Measurements from ENCODE around the gene CHST9. TPM values are rescaled to one million over a fixed set of nuclear protein-coding genes. Genes with fewer than 3 reads are reported as not detected.

The CHST9 gene
- total RNA-seq, 1 donor from 2014 or later: not detected

DNA sequence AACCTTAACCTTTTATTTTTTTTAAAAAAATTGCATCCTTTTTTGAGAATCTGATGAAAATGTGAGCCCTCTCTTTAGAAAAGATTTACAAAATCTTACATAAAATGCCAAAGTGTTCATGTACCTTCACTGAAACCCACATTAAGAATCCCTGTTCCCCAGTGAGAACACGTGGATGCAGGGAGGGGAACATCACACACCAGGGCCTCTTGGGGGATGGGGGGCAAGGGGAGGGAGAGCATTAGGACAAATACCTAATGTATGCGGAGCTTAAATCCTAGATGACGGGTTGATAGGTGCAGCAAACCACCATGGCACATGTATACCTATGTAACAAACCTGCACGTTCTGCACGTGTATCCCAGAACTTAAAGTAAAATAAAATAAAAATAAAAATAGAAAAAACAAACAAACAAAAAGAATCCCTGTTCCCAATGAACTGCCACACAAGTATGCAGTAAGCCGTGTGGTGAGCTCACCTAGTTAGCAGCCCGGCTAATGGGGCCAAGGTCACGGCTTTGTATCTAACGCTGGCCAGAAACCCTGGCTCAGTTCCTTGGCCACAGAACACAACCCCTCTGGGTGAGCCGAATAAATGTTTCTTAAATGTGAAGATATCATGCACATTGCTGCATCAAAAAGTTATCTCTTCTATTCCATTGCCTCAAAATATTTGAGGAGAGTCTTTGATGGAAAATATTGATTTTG, 41.4 kb downstream of the CHST9 start:
- intact Hi-C loops (cut with micrococcal nuclease): no loop called here
- Mint-ChIP-seq H3K36me3 (ENCODE audit: low read depth) (no peaks in the 10 kb centered on the region), H3K4me3 (no peak overlapping the region), H3K9me3 (no peaks in the 10 kb centered on the region), H3K4me1 (no peaks in the 10 kb centered on the region), H3K27me3 (no peaks in the 10 kb centered on the region), H3K27ac (no peak overlapping the region)
- DNase-seq: no peak

DNA sequence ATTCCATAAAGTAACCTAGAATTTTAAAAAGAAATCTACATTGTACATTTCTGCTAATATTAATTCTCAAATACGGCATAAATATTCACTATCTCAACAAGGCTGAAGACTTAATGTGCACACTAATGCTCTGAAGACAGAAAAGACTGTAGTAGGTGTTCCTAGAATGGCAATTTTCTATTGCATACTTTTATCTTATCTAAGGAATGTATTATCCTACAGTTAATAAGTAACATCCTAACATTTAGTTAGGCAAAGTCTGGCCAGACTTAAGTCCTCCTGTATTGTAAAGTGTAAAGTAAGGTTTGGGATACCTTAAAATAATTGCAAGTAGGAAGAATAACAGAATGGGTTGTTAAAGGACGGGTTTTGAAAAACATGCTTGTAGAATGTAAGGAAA, 42.2 kb downstream of the CHST9 start:
- intact Hi-C loops (cut with micrococcal nuclease): no loop called here
- H3K36me3 Mint-ChIP-seq (ENCODE audit: low read depth): no peaks in the 10 kb centered on the region

DNA sequence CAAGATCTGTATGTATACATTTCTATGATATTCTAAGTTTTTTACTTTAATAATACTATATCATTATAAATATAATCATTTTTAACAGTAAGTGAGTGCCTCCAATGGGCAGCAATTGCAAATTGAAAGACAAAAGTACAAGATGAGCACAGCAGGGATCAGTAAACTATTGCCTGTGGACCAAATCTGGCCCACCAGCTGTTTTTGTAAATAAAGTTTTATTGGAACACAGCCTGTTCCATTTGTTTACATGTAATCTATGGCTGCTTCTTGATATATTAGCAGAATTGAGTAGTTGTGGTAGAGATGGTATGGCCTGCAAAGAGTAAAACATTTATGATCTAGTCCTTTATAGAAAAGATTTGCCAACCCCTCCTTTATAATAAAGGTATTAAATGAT, 43.2 kb downstream of the CHST9 start:
- no peaks in the 10 kb centered on the region for H3K36me3 Mint-ChIP-seq (ENCODE audit: low read depth)
- H3K27ac Mint-ChIP-seq: no peak overlapping the region
- H3K4me3 Mint-ChIP-seq: no peak overlapping the region

More for the DNA sequence above, 42.2 kb downstream of the CHST9 start:
- Mint-ChIP-seq H3K27ac (no peak overlapping the region), H3K4me3 (no peak overlapping the region), H3K27me3 (no peaks in the 10 kb centered on the region), H3K4me1 (no peaks in the 10 kb centered on the region), H3K9me3 (no peaks in the 10 kb centered on the region)
- no peak for DNase-seq

GRCh38 chr18:27138079-27138478, 47.0 kb downstream of the CHST9 start:
- no peak for DNase-seq
- no peak overlapping the region for H3K4me3 Mint-ChIP-seq
- H3K9me3 Mint-ChIP-seq: no peaks in the 10 kb centered on the region
- no peak overlapping the region for H3K27ac Mint-ChIP-seq
- intact Hi-C loops (cut with micrococcal nuclease): no loop called here
- H3K4me1 Mint-ChIP-seq: no peaks in the 10 kb centered on the region
- H3K27me3 Mint-ChIP-seq: no peaks in the 10 kb centered on the region
- no peaks in the 10 kb centered on the region for H3K36me3 Mint-ChIP-seq (ENCODE audit: low read depth)

More for the DNA sequence above, 43.2 kb downstream of the CHST9 start:
- no peak for DNase-seq
- Mint-ChIP-seq H3K9me3 (no peaks in the 10 kb centered on the region), H3K27me3 (no peaks in the 10 kb centered on the region), H3K4me1 (no peaks in the 10 kb centered on the region)
- intact Hi-C loops (cut with micrococcal nuclease): no loop called here

- H3K4me1 Mint-ChIP-seq: no peaks in the 10 kb centered on the region
- intact Hi-C loops (cut with micrococcal nuclease): no loop called here
Measured at GRCh38 chr18:27136208-27136535, 48.9 kb downstream of the CHST9 start.

DNA sequence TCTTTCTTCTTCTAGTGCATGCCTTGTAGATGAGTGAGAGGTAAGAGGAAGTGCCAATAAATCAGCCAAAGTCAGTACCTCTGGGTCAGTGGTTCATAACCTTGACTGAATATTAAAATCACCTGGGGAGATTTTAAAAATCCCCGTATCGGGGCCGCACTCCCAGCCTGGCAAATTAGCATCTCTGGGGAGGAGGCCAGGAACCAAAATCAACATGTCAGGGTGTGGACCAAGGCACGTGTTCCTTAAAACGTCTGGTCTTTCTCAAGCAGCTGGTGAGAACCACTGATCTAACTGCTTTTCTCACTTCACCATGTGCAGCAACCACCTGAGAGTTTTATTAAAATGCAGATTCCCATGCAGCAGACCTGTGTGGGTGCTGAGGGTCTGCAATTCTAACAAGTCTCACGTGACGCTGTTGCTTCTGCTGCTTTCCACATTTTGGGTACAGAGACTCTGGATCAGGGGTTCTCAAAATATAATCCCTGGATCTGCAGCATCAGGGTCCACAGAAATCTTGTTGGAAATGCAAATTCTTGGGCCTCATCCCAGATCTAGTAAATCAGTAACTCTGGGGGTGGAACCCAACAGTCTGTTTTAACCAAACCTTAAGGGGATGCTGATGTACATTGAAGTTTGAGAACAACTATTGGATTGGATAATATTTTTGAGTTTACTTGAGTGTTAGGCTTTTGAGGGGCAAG, 49.5 kb downstream of the CHST9 start:
- H3K27me3 Mint-ChIP-seq: no peaks in the 10 kb centered on the region
- H3K4me1 Mint-ChIP-seq: no peaks in the 10 kb centered on the region
- intact Hi-C loops (cut with micrococcal nuclease): no loop called here
- no peak for DNase-seq
- H3K36me3 Mint-ChIP-seq (ENCODE audit: low read depth): no peaks in the 10 kb centered on the region
- H3K4me3 Mint-ChIP-seq: no peak overlapping the region
- H3K9me3 Mint-ChIP-seq: no peaks in the 10 kb centered on the region
- H3K27ac Mint-ChIP-seq: no peak overlapping the region

More at GRCh38 chr18:27136208-27136535, 48.9 kb downstream of the CHST9 start:
- no peaks in the 10 kb centered on the region for H3K36me3 Mint-ChIP-seq (ENCODE audit: low read depth)
- H3K27ac Mint-ChIP-seq: no peak overlapping the region
- no peaks in the 10 kb centered on the region for H3K9me3 Mint-ChIP-seq
- H3K27me3 Mint-ChIP-seq: no peaks in the 10 kb centered on the region
- no peak overlapping the region for H3K4me3 Mint-ChIP-seq
- no peak for DNase-seq

- H3K36me3 Mint-ChIP-seq (ENCODE audit: low read depth): no peaks in the 10 kb centered on the region
- H3K4me3 Mint-ChIP-seq: no peak overlapping the region
- no peak for DNase-seq
- H3K27me3 Mint-ChIP-seq: no peaks in the 10 kb centered on the region
- no peaks in the 10 kb centered on the region for H3K9me3 Mint-ChIP-seq
- intact Hi-C loops (cut with micrococcal nuclease): no loop called here
- H3K4me1 Mint-ChIP-seq: no peaks in the 10 kb centered on the region
- no peak overlapping the region for H3K27ac Mint-ChIP-seq
Measured at GRCh38 chr18:27130065-27130630, 55.0 kb downstream of the CHST9 start.

DNA sequence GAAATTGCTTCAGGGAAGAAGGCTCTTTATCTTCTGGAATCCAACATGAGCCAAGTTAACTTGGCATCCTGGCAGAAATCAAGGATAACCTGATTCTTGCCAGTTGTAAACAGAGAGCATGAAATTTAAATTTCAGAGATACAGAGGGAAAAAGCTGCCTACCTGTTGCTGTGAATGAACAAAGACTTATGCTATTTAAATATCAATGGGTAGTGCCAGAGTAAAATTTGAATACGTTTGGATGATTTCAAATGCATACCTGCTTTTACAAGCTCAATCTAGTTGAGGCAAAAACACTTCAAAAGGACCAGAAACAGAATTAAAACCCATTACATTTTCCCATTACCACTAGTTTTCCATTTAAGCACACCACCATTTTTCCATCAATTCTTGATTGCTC, 60.9 kb downstream of the CHST9 start:
- H3K36me3 Mint-ChIP-seq (ENCODE audit: low read depth): no peaks in the 10 kb centered on the region
- H3K9me3 Mint-ChIP-seq: no peaks in the 10 kb centered on the region
- no peaks in the 10 kb centered on the region for H3K4me1 Mint-ChIP-seq
- intact Hi-C loops (cut with micrococcal nuclease): no loop called here
- no peak overlapping the region for H3K27ac Mint-ChIP-seq
- H3K27me3 Mint-ChIP-seq: no peaks in the 10 kb centered on the region
- H3K4me3 Mint-ChIP-seq: no peak overlapping the region
- DNase-seq: no peak

GRCh38 chr18:27121108-27121507, 64.0 kb downstream of the CHST9 start:
- no peak overlapping the region for H3K4me3 Mint-ChIP-seq
- no peak for DNase-seq
- H3K27me3 Mint-ChIP-seq: no peaks in the 10 kb centered on the region
- no peak overlapping the region for H3K27ac Mint-ChIP-seq
- H3K36me3 Mint-ChIP-seq (ENCODE audit: low read depth): no peaks in the 10 kb centered on the region
- intact Hi-C loops (cut with micrococcal nuclease): no loop called here
- no peaks in the 10 kb centered on the region for H3K9me3 Mint-ChIP-seq
- no peaks in the 10 kb centered on the region for H3K4me1 Mint-ChIP-seq

DNA sequence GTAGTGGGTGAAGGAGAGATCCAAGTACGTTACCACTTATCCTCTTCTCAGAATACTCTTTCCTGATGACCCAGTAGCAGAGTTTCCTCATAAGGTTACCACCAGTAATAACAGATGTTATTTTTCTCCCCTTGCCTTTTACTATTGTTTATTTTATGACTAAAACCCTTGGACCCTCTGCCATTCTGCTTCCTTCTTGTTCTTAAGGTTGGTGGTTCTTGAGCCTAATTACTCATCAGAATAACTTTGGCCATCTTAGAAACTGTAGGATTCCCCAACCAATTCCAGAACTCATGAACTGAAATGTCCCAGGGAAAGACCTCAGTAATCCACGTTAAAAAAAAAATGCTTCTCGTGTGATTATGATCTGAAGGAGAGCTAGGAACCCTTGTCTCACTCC, 64.9 kb downstream of the CHST9 start:
- Mint-ChIP-seq H3K36me3 (ENCODE audit: low read depth) (no peaks in the 10 kb centered on the region), H3K27ac (no peak overlapping the region), H3K27me3 (no peaks in the 10 kb centered on the region), H3K4me3 (no peak overlapping the region), H3K9me3 (no peaks in the 10 kb centered on the region), H3K4me1 (no peaks in the 10 kb centered on the region)
- intact Hi-C loops (cut with micrococcal nuclease): no loop called here
- no peak for DNase-seq

DNA sequence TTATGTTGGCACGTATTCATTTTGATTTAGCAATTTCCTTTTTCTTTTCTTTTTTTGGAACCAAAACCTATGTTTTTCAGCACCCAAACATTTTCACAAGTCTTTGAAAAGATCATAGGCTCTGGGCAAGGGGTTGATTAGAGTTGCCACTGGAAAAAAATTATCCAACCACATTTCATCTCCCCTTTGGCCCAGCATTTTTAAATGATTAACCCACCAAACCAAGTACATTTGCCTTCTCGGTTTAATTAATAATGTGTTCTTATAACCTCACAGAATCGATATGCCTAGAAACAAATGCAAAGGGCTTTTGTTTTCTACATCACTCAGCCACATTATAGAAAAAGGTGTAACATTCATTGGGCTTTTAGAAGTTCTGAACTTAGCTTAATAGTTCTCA, 66.1 kb downstream of the CHST9 start:
- intact Hi-C loops (cut with micrococcal nuclease): no loop called here
- Mint-ChIP-seq H3K9me3 (no peaks in the 10 kb centered on the region), H3K27ac (no peak overlapping the region), H3K4me1 (no peaks in the 10 kb centered on the region), H3K4me3 (no peak overlapping the region), H3K27me3 (no peaks in the 10 kb centered on the region), H3K36me3 (ENCODE audit: low read depth) (no peaks in the 10 kb centered on the region)
- no peak for DNase-seq

DNA sequence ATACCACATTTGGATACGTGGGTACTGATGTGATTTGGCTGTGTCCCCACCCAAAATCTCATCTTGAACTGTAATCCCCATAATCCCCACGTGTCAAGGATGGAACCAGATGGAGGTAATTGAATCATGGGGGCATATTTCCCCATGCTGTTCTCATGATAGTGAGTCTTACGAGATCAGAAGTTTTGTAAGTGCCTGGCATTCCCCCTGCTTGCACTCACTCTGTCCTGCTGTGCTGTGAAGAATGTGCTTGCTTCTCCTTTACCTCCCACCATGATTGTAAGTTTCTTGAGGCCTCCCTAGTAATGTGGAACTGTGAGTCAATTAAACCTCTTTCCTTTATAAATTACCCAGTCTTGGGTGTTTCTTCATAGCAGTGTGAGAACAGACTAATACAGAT, 70.3 kb downstream of the CHST9 start:
- Mint-ChIP-seq H3K27me3 (no peaks in the 10 kb centered on the region), H3K4me1 (no peaks in the 10 kb centered on the region), H3K27ac (no peak overlapping the region), H3K36me3 (ENCODE audit: low read depth) (no peaks in the 10 kb centered on the region), H3K4me3 (no peak overlapping the region), H3K9me3 (no peaks in the 10 kb centered on the region)
- DNase-seq: no peak
- intact Hi-C loops (cut with micrococcal nuclease): no loop called here

GRCh38 chr18:27113358-27113757, 71.8 kb downstream of the CHST9 start:
- H3K27me3 Mint-ChIP-seq: no peaks in the 10 kb centered on the region
- DNase-seq: no peak
- no peak overlapping the region for H3K4me3 Mint-ChIP-seq
- no peak overlapping the region for H3K27ac Mint-ChIP-seq
- H3K9me3 Mint-ChIP-seq: no peaks in the 10 kb centered on the region
- H3K4me1 Mint-ChIP-seq: no peaks in the 10 kb centered on the region
- intact Hi-C loops (cut with micrococcal nuclease): no loop called here
- no peaks in the 10 kb centered on the region for H3K36me3 Mint-ChIP-seq (ENCODE audit: low read depth)

DNA sequence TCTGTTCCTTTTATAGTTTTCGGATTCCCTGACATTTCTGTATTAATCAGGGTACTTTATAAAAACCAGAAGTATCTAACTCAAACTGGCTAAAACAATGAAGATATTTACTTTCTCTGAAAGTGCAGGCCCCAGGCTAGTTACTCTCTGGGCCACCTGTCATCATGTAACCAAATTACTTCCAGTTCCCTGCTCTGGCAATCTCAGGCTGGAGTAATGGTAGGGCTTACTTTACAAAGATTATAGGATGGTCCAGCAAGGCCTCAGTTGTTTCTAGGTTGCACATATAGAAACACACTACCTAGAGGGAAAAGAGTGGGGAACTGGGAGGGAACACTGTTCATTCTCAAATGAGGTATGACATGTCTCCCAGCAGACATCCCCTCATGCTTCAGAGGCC, 74.8 kb downstream of the CHST9 start:
- H3K27me3 Mint-ChIP-seq: no peaks in the 10 kb centered on the region
- peaks cover 3% of the 10 kb centered on the region for H3K9me3 Mint-ChIP-seq
- no peaks in the 10 kb centered on the region for H3K4me1 Mint-ChIP-seq
- H3K36me3 Mint-ChIP-seq (ENCODE audit: low read depth): no peaks in the 10 kb centered on the region
- intact Hi-C loops (cut with micrococcal nuclease): no loop called here
- DNase-seq: no peak
- no peak overlapping the region for H3K27ac Mint-ChIP-seq
- H3K4me3 Mint-ChIP-seq: no peak overlapping the region
